ENCODE results near the gene KCNN4.

Gene KCNN4

GRCh38 chr19:43721469-43722048 lies 59.2 kb downstream of the KCNN4 start:
- no peak for TF ChIP-seq CTCF (IDR thresholded peaks at IDR 0.05; ENCODE audit: low read depth, low read length)
- H3K4me3 ChIP-seq (replicated peaks in 1 of 2; ENCODE audit: low read depth in 2 of 2, low read length in 2 of 2): no peak overlapping the region
- no peak for DNase-seq (ENCODE audit: low read depth in 2 of 2)

GRCh38 chr19:43720936-43721335 lies 59.8 kb downstream of the KCNN4 start:
- no peak overlapping the region for H3K4me3 ChIP-seq (replicated peaks in 1 of 2; ENCODE audit: low read depth in 2 of 2, low read length in 2 of 2)
- TF ChIP-seq CTCF (IDR thresholded peaks at IDR 0.05; ENCODE audit: low read depth, low read length): no peak
- DNase-seq (ENCODE audit: low read depth in 2 of 2): peak in 1 of 2 donors; percentile 23

GRCh38 chr19:43719918-43720317 lies 60.9 kb downstream of the KCNN4 start:
- no peak overlapping the region for H3K4me3 ChIP-seq (replicated peaks in 1 of 2; ENCODE audit: low read depth in 2 of 2, low read length in 2 of 2)
- TF ChIP-seq CTCF (IDR thresholded peaks at IDR 0.05; ENCODE audit: low read depth, low read length): no peak
- no peak for DNase-seq (ENCODE audit: low read depth in 2 of 2)

GRCh38 chr19:43719378-43719868 lies 61.4 kb downstream of the KCNN4 start:
- DNase-seq (ENCODE audit: low read depth in 2 of 2): no peak
- TF ChIP-seq CTCF (IDR thresholded peaks at IDR 0.05; ENCODE audit: low read depth, low read length): no peak
- no peak overlapping the region for H3K4me3 ChIP-seq (replicated peaks in 1 of 2; ENCODE audit: low read depth in 2 of 2, low read length in 2 of 2)

- no peak for TF ChIP-seq CTCF (IDR thresholded peaks at IDR 0.05; ENCODE audit: low read depth, low read length)
- H3K4me3 ChIP-seq (replicated peaks in 1 of 2; ENCODE audit: low read depth in 2 of 2, low read length in 2 of 2): no peak overlapping the region
- no peak for DNase-seq (ENCODE audit: low read depth in 2 of 2)
Measured at GRCh38 chr19:43718627-43719377, 62.0 kb downstream of the KCNN4 start.

Data from cardiac fibroblast (primary cell).